HuH-7 (cell line): Measurements from ENCODE around the gene PACSIN1.

Experiments
- DNase-seq: peaks from one replicate; pipeline ENCODE4 v3.0.0; 2011; ENCODE audit warnings: low spot score

PACSIN1 gene

GRCh38 chr6:34583461-34583860 is 117.6 kb downstream of the PACSIN1 start:
- DNase-seq: no peak

- DNase-seq: no peak
Observed at GRCh38 chr6:34583861-34584604, 118.2 kb downstream of the PACSIN1 start.

GRCh38 chr6:34584694-34585093 is 118.8 kb downstream of the PACSIN1 start:
- DNase-seq: no peak
